Measurements from ENCODE around the gene ADCY6.

ADCY6 gene

GRCh38 chr12:48782457-48783395 is 6.2 kb downstream of the ADCY6 start:
- no peak for DNase-seq

- DNase-seq: no peak
Measured at GRCh38 chr12:48781750-48782456, 7.0 kb downstream of the ADCY6 start.

- DNase-seq: no peak
Measured at GRCh38 chr12:48780381-48781025, 8.4 kb downstream of the ADCY6 start.

GRCh38 chr12:48779869-48780268 is 9.0 kb downstream of the ADCY6 start:
- DNase-seq: peak; percentile 63

- DNase-seq: no peak
Measured at GRCh38 chr12:48777501-48778400, 11.1 kb downstream of the ADCY6 start.

- no peak for DNase-seq
Measured at GRCh38 chr12:48776956-48777355, 11.9 kb downstream of the ADCY6 start.

GRCh38 chr12:48775991-48776649 is 12.8 kb downstream of the ADCY6 start:
- no peak for DNase-seq

GRCh38 chr12:48775299-48775698 is 13.6 kb downstream of the ADCY6 start:
- no peak for DNase-seq

- no peak for DNase-seq
Measured at GRCh38 chr12:48774516-48774915, 14.4 kb downstream of the ADCY6 start.

- DNase-seq: no peak
Measured at GRCh38 chr12:48773686-48774085, 15.2 kb downstream of the ADCY6 start.

- DNase-seq: no peak
Measured at GRCh38 chr12:48771588-48772112, 17.2 kb downstream of the ADCY6 start.

- DNase-seq: no peak
Measured at GRCh38 chr12:48770756-48771155, 18.1 kb downstream of the ADCY6 start.

- no peak for DNase-seq
Measured at GRCh38 chr12:48768736-48769135, 20.2 kb downstream of the ADCY6 start.

GRCh38 chr12:48768147-48768546 is 20.7 kb downstream of the ADCY6 start:
- no peak for DNase-seq

- no peak for DNase-seq
Measured at GRCh38 chr12:48767521-48767920, 21.4 kb downstream of the ADCY6 start.

GRCh38 chr12:48767047-48767446 is 21.8 kb downstream of the ADCY6 start:
- no peak for DNase-seq

GRCh38 chr12:48765753-48766162 is 23.1 kb downstream of the ADCY6 start:
- peak; percentile 60 for DNase-seq

- no peak for DNase-seq
Measured at GRCh38 chr12:48764521-48764920, 24.4 kb downstream of the ADCY6 start.

GRCh38 chr12:48758737-48759136 is 30.2 kb downstream of the ADCY6 start:
- no peak for DNase-seq

GRCh38 chr12:48758186-48758585 is 30.7 kb downstream of the ADCY6 start:
- DNase-seq: no peak

GRCh38 chr12:48750769-48751356 is 38.0 kb downstream of the ADCY6 start:
- DNase-seq: no peak

Measured in suppressor macrophage treated with lipopolysaccharide for 4 hours (primary cell).